SK-N-MC (cell line): ENCODE results near the gene KLK11.

Source experiments
- DNase-seq: peaks from one replicate; pipeline ENCODE4 v3.0.0-alpha.2; 2011; ENCODE audit warnings: low read depth, low spot score
- H3K27ac ChIP-seq: fragments of 200-600 bp; sonication (generic); 2 replicates; pipeline ENCODE4 v1.5.1; 2016; ENCODE audit warnings: mixed run types
- H3K36me3 ChIP-seq: fragments of 200-600 bp; sonication (generic); 2 replicates; pipeline ENCODE4 v1.6.1; 2017; ENCODE audit warnings: antibody characterized with exemption, low read length, mixed read lengths; ENCODE audit not compliant: insufficient read depth
- H3K4me3 ChIP-seq: fragments of 200-600 bp; sonication (generic); 2 replicates; pipeline ENCODE4 v1.5.1; 2016
- H3K9ac ChIP-seq: fragments of 200-600 bp; sonication (generic); 2 replicates; pipeline ENCODE4 v1.8.0; 2017; ENCODE audit warnings: mixed run types, mixed read lengths; ENCODE audit not compliant: insufficient read length
- H3K9me3 ChIP-seq: fragments of 200-600 bp; sonication (generic); 2 replicates; pipeline ENCODE4 v1.6.1; 2017; ENCODE audit warnings: low read depth, mild to moderate bottlenecking, antibody characterized with exemption, low read length, moderate library complexity, mixed read lengths
- EZH2 ChIP-seq: fragments of 200-600 bp; sonication (generic); IDR thresholded peaks from one replicate; pipeline ENCODE4 v1.6.1; 2017; ENCODE audit warnings: antibody characterized with exemption
- FOXP2 ChIP-seq: optimal IDR thresholded peaks from 2 replicates; pipeline ENCODE3; 2011; ENCODE audit warnings: mild to moderate bottlenecking, moderate library complexity; ENCODE audit not compliant: insufficient read depth; ENCODE audit errors: extremely low read length, control extremely low read depth
- POLR2AphosphoS5 ChIP-seq: IDR thresholded peaks from 2 replicates; pipeline ENCODE4 v1.6.1; 2012; ENCODE audit warnings: mild to moderate bottlenecking, low read depth, low read length, borderline replicate concordance

KLK11 gene

GRCh38 chr19:51016798-51017683 is 9.4 kb downstream of the KLK11 start:
- Histone ChIP-seq H3K4me3 (0 out of 2 replicates have a peak overlapping the region, but pooled peaks have one; percentile 22), H3K36me3 (no peaks in the 10 kb centered on the region), H3K27ac (no peak overlapping the region), H3K9me3 (no peaks in the 10 kb centered on the region), H3K9ac (no peak overlapping the region)
- TF ChIP-seq POLR2AphosphoS5 (no peak), EZH2 (peak; percentile 71), FOXP2 (no peak)
- DNase-seq: no peak

GRCh38 chr19:51015691-51016267 is 10.6 kb downstream of the KLK11 start:
- H3K27ac ChIP-seq: no peak overlapping the region
- H3K4me3 ChIP-seq: no peak overlapping the region
- H3K9ac ChIP-seq: no peak overlapping the region
- DNase-seq: no peak
- no peak for TF ChIP-seq FOXP2
- no peak for TF ChIP-seq POLR2AphosphoS5
- no peak for TF ChIP-seq EZH2
- H3K36me3 ChIP-seq: no peaks in the 10 kb centered on the region
- no peaks in the 10 kb centered on the region for H3K9me3 ChIP-seq

- no peak for DNase-seq
- no peak for TF ChIP-seq FOXP2
- TF ChIP-seq EZH2: no peak
- Histone ChIP-seq H3K9ac (no peak overlapping the region), H3K9me3 (no peaks in the 10 kb centered on the region), H3K36me3 (no peaks in the 10 kb centered on the region), H3K27ac (no peak overlapping the region), H3K4me3 (no peak overlapping the region)
These were observed 12.2 kb downstream of the KLK11 start for GRCh38 chr19:51014242-51014641.

- Histone ChIP-seq H3K36me3 (no peaks in the 10 kb centered on the region), H3K9ac (no peak overlapping the region), H3K27ac (no peak overlapping the region), H3K9me3 (no peaks in the 10 kb centered on the region), H3K4me3 (no peak overlapping the region)
- TF ChIP-seq EZH2 (no peak), FOXP2 (no peak), POLR2AphosphoS5 (no peak)
- no peak for DNase-seq
These were observed 13.7 kb downstream of the KLK11 start for GRCh38 chr19:51012661-51013190.

GRCh38 chr19:51010066-51010795 is 16.2 kb downstream of the KLK11 start:
- H3K36me3 ChIP-seq: no peaks in the 10 kb centered on the region
- DNase-seq: no peak
- TF ChIP-seq POLR2AphosphoS5: no peak
- TF ChIP-seq FOXP2: no peak
- no peak for TF ChIP-seq EZH2
- H3K4me3 ChIP-seq: no peak overlapping the region
- H3K9ac ChIP-seq: no peak overlapping the region
- H3K9me3 ChIP-seq: no peaks in the 10 kb centered on the region
- H3K27ac ChIP-seq: no peak overlapping the region

GRCh38 chr19:51009061-51009891 is 17.1 kb downstream of the KLK11 start:
- no peak for DNase-seq

GRCh38 chr19:51007488-51007887 is 18.9 kb downstream of the KLK11 start:
- no peaks in the 10 kb centered on the region for H3K9me3 ChIP-seq
- DNase-seq: no peak
- H3K36me3 ChIP-seq: no peaks in the 10 kb centered on the region
- H3K4me3 ChIP-seq: no peak overlapping the region
- no peak overlapping the region for H3K27ac ChIP-seq
- TF ChIP-seq POLR2AphosphoS5 (no peak), FOXP2 (no peak), EZH2 (no peak)
- H3K9ac ChIP-seq: no peak overlapping the region

More at GRCh38 chr19:51009061-51009891, 17.1 kb downstream of the KLK11 start:
- no peaks in the 10 kb centered on the region for H3K9me3 ChIP-seq
- H3K9ac ChIP-seq: no peak overlapping the region
- H3K27ac ChIP-seq: no peak overlapping the region
- no peak for TF ChIP-seq EZH2
- no peak for TF ChIP-seq FOXP2
- TF ChIP-seq POLR2AphosphoS5: no peak
- no peak overlapping the region for H3K4me3 ChIP-seq
- H3K36me3 ChIP-seq: no peaks in the 10 kb centered on the region
